K562 (cell line): ENCODE measurements around the gene HIPK2. TPM values are rescaled to one million over a fixed set of nuclear protein-coding genes. Genes with fewer than 3 reads are reported as not detected.

Source experiments
- ATAC-seq: fragments of 200-7000 bp; cut with Tn5 transposase; 3 replicates; pipeline ENCODE4 v1.9.1; 2020; ENCODE audit warnings: moderate library complexity
- BruUV-seq: library from RNA; stranded (reverse); fragments of 400-500 nt; replicated peaks from 2 replicates; lab custom pipeline; 2021; lab: Mats Ljungman, UMichigan
- CTCF ChIA-PET: fragments of 300-600 bp; formaldehyde crosslinking; extraction: SDS; loops from one replicate; lab custom pipeline; 2021; ENCODE audit warnings: low intra/inter-chr PET ratio; lab: Yijun Ruan, JAX
- POLR2A ChIA-PET: fragments of 300-600, 350-650 bp; sonication (Branson Sonifier 250); formaldehyde crosslinking; extraction: SDS; loops from one replicate; lab custom pipeline; 2021; ENCODE audit warnings: antibody characterized with exemption, inconsistent platforms; lab: Yijun Ruan, JAX
- DNase-seq, 4 experiments: peaks; one replicate each; pipeline versions ENCODE4 v3.0.0 to v3.0.0-alpha.2; 2011 to 2018; ENCODE audit warnings: low spot score in 3 of 4, mixed read lengths in 3 of 4; ENCODE audit errors: extremely low read depth in 1 of 4
- FAIRE-seq: peaks from 2 replicates; lab custom pipeline; 2011; peaks lifted over from hg19 to GRCh38; lab: Jason Lieb, UNC
- H2AFZ ChIP-seq: 2 replicates; pipeline ENCODE4 v1.6.0; 2011; ENCODE audit warnings: low read depth, low read length, control low read depth, inconsistent platforms
- H3K27ac ChIP-seq: fragments of 200-600 bp; 3 replicates; pipeline ENCODE4 v1.8.0; 2011; ENCODE audit warnings: low read depth, mild to moderate bottlenecking, control low read depth, inconsistent platforms, low read length, moderate library complexity, mixed read lengths; ENCODE audit errors: extremely low read depth
- H3K27me3 ChIP-seq, 2 experiments: fragments of 300-600 bp in 1 of 2; 2 replicates in 1 of 2; 3 replicates in 1 of 2; pipeline versions ENCODE4 v1.6.0 to v1.8.0; 2011; ENCODE audit warnings: inconsistent platforms in 2 of 2, low read length in 2 of 2, mild to moderate bottlenecking in 1 of 2, mixed read lengths in 1 of 2, moderate library complexity in 1 of 2; ENCODE audit not compliant: control insufficient read depth in 2 of 2, insufficient read depth in 2 of 2
- H3K36me3 ChIP-seq: fragments of 300-600 bp; 3 replicates; pipeline ENCODE4 v1.8.0; 2011; ENCODE audit warnings: mild to moderate bottlenecking, low read length, inconsistent platforms; ENCODE audit not compliant: control insufficient read depth, insufficient read depth
- H3K4me1 ChIP-seq, 2 experiments: fragments of 200-600 bp in 1 of 2; replicated peaks in 1 of 2; 2 replicates in 1 of 2; 3 replicates in 1 of 2; pipeline versions ENCODE4 v1.5.1 to v1.8.0; 2011; ENCODE audit warnings: inconsistent platforms in 2 of 2, low read length in 2 of 2, mild to moderate bottlenecking in 1 of 2, mixed read lengths in 1 of 2, moderate library complexity in 1 of 2; ENCODE audit not compliant: control insufficient read depth in 2 of 2, insufficient read depth in 2 of 2
- H3K4me2 ChIP-seq: 2 replicates; pipeline ENCODE4 v1.6.1; 2011; ENCODE audit warnings: low read length, control low read depth, inconsistent platforms, mixed read lengths; ENCODE audit not compliant: insufficient read depth
- H3K4me3 ChIP-seq: fragments of 200-600 bp; sonication (generic), shearing (Covaris generic); 2 replicates; pipeline ENCODE4 v1.5.1; 2016; ENCODE audit warnings: control low read depth, inconsistent platforms
- H3K79me2 ChIP-seq: fragments of 200-600 bp; 3 replicates; pipeline ENCODE4 v1.8.0; 2011; ENCODE audit warnings: low read length, inconsistent platforms; ENCODE audit not compliant: control insufficient read depth, insufficient read depth
- H3K9ac ChIP-seq, 2 experiments: 2 replicates each; pipeline versions ENCODE4 v1.6.0 to v1.6.1; 2011; ENCODE audit warnings: low read depth in 2 of 2, low read length in 2 of 2, control low read depth in 1 of 2, inconsistent platforms in 1 of 2, mild to moderate bottlenecking in 1 of 2, mixed read lengths in 1 of 2; ENCODE audit not compliant: insufficient read depth in 1 of 2
- H3K9me1 ChIP-seq: one replicate; pipeline ENCODE4 v1.6.0; 2011; ENCODE audit warnings: inconsistent platforms, mild to moderate bottlenecking, low read length, moderate library complexity; ENCODE audit not compliant: control insufficient read depth, insufficient read depth
- H3K9me3 ChIP-seq: replicated peaks from 2 replicates; pipeline ENCODE4 v1.5.1; 2011; ENCODE audit warnings: low read depth, low read length, inconsistent platforms; ENCODE audit not compliant: control insufficient read depth, insufficient read depth
- H4K20me1 ChIP-seq: replicated peaks from 2 replicates; pipeline ENCODE4 v1.6.1; 2011; ENCODE audit warnings: low read length, inconsistent platforms, mixed read lengths; ENCODE audit not compliant: control insufficient read depth, insufficient read depth
- C11orf30 ChIP-seq: fragments of 450-650 bp; IDR thresholded peaks from 2 replicates; pipeline ENCODE4 v1.6.1; 2016; ENCODE audit warnings: low read depth, mild to moderate bottlenecking
- CEBPG ChIP-seq, 3 experiments: fragments of 200-800 bp in 1 of 3; sonication (Bioruptor generic) in 1 of 3; sonication (generic) in 1 of 3; formaldehyde crosslinking in 1 of 3; IDR thresholded peaks in 2 of 3; conservative IDR thresholded peaks in 1 of 3; 2 replicates each; pipeline versions ENCODE4 v1.6.1 to v1.8.0; 2016 to 2022; ENCODE audit warnings: missing compliant biosample characterization in 2 of 3, missing genetic modification characterization in 2 of 3, mild to moderate bottlenecking in 1 of 3, missing genetic modification reagents in 1 of 3
- GTF2F1 ChIP-seq: IDR thresholded peaks from 2 replicates; pipeline ENCODE4 v1.6.1; 2011; ENCODE audit warnings: low read depth, low read length, improper control_type of control experiment
- KHSRP ChIP-seq: fragments of 450-650 bp; IDR thresholded peaks from 2 replicates; pipeline ENCODE4 v1.6.1; 2017
- PCBP2 ChIP-seq: fragments of 200-400 bp; formaldehyde crosslinking; IDR thresholded peaks from 2 replicates; pipeline ENCODE4 v1.6.1; 2018; ENCODE audit warnings: low read length, low read depth, mild to moderate bottlenecking, moderate library complexity; ENCODE audit not compliant: poor library complexity, severe bottlenecking
- RAD51 ChIP-seq: fragments of 450-650 bp; IDR thresholded peaks from 2 replicates; pipeline ENCODE4 v1.7.1; 2016; ENCODE audit warnings: low read depth, mild to moderate bottlenecking, borderline replicate concordance
- SLC30A9 ChIP-seq: fragments of 250-450 bp; sonication (Bioruptor Pico); IDR thresholded peaks from 2 replicates; pipeline ENCODE4 v1.8.0; 2022; ENCODE audit warnings: mild to moderate bottlenecking, moderate library complexity
- SMARCB1 ChIP-seq: IDR thresholded peaks from 2 replicates; pipeline ENCODE4 v1.6.1; 2011; ENCODE audit warnings: improper control_type of control experiment, low read depth; ENCODE audit not compliant: insufficient read length
- SMC3 ChIP-seq: conservative IDR thresholded peaks from 2 replicates; pipeline ENCODE4 v1.6.1; 2011; ENCODE audit warnings: low read depth, low read length, improper control_type of control experiment; ENCODE audit not compliant: insufficient read depth
- STAG1 ChIP-seq: sonication (generic); formaldehyde crosslinking; IDR thresholded peaks from 2 replicates; pipeline ENCODE4 v1.5.0; 2020; ENCODE audit warnings: missing genetic modification reagents, borderline replicate concordance
- TAF15 ChIP-seq: fragments of 200-400 bp; formaldehyde crosslinking; IDR thresholded peaks from 2 replicates; pipeline ENCODE4 v1.6.1; 2017; ENCODE audit warnings: mild to moderate bottlenecking, low read depth, low read length, moderate library complexity
- THRAP3 ChIP-seq: fragments of 450-650 bp; IDR thresholded peaks from 2 replicates; pipeline ENCODE4 v1.6.1; 2016; ENCODE audit warnings: mild to moderate bottlenecking, inconsistent platforms, borderline replicate concordance
- ZNF668 ChIP-seq: fragments of 250-450 bp; sonication (Bioruptor Pico); IDR thresholded peaks from 2 replicates; pipeline ENCODE4 v1.8.0; 2022; ENCODE audit warnings: mild to moderate bottlenecking, inconsistent platforms
- WGBS: fragments of 100-300 bp; shearing (Covaris generic); methylation state at CpG from one replicate; pipeline ENCODE4 v1.1.6; 2016; ENCODE audit warnings: low coverage, mixed read lengths; ENCODE audit not compliant: insufficient coverage; ENCODE audit errors: missing lambda C conversion rate; 5-methylcytosine and 5-hydroxymethylcytosine counted together
- in situ Hi-C: fragments of 300-500 bp; cut with MboI; formaldehyde crosslinking; loops from 4 replicates; pipeline ENCODE4 v1.15.0; 2018; ENCODE audit warnings: inconsistent platforms, mixed read lengths
- intact Hi-C: fragments of 100-400 bp; cut with micrococcal nuclease; formaldehyde crosslinking; loops from 2 replicates; pipeline ENCODE4 v1.14.2; 2022
- polyA plus RNA-seq, 8 experiments: library from polyadenylated mRNA; depleted of rRNA in 4 of 8; stranded (reverse) in 5 of 8; unstranded in 3 of 8; fragments of >200 nt; fragmentation: Nextera tagmentation in 2 of 8; fragmentation: Illumina TruSeq in 1 of 8; extraction: Ambion mirVana in 2 of 8; extraction: Trizol in 1 of 8; gene quantifications; 2 replicates each; pipeline versions ENCODE4 v1.2.1 to v1.2.3, GENCODE V29; 2011 to 2014; ENCODE audit warnings: inconsistent platforms in 1 of 8, missing spikeins in 1 of 8
- total RNA-seq, 7 experiments: library from RNA; depleted of rRNA in 6 of 7; stranded (reverse); fragments of >200 nt in 6 of 7; fragmentation: Illumina TruSeq in 2 of 7; extraction: Trizol in 2 of 7; gene quantifications; 2 replicates each; pipeline versions ENCODE4 v1.2.1 to v1.2.3, GENCODE V29; 2011 to 2021; ENCODE audit warnings: low replicate concordance in 1 of 7
- TF ChIP-seq, protein P1 (sequence below): fragments of 450-650 bp; IDR thresholded peaks from 2 replicates; pipeline ENCODE4 v1.6.1; 2018; ENCODE audit warnings: mild to moderate bottlenecking, low read depth; ENCODE audit not compliant: partially characterized antibody
- TF ChIP-seq, protein P2 (sequence below), 3 experiments: fragments of 200-800 bp in 1 of 3; sonication (Bioruptor generic) in 1 of 3; sonication (generic) in 1 of 3; formaldehyde crosslinking in 1 of 3; IDR thresholded peaks; 2 replicates each; pipeline versions ENCODE4 v1.6.1 to v1.8.0; 2016 to 2022; ENCODE audit warnings: mild to moderate bottlenecking in 2 of 3, missing compliant biosample characterization in 2 of 3, missing genetic modification characterization in 2 of 3, missing genetic modification reagents in 1 of 3

HIPK2 gene
- total and polyA plus RNA-seq, 9 of the 15 experiments (the other 6 are each of a cell fraction or from before 2014, with no cell fraction given) = 0.69 to 19.8 (median 5.1) TPM

DNA sequence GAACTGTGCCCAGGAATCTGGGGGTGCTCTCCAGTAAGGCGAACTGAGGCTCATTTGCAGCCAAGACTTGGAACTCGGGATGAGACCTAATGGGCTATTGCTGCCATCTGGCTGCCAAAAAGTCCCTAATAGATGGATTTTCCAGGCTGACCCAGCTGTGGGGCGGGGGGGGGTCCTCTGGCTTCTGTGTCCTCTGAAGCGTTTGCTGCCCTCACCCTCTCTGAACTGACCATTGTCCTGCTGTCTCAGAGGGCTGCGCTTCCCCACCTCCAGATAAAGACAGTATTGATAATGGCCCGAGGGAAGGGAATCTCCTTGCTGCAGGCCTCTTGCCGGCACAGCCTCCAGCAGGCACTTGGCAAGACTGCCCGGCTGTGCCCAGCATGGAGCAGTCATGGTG lies 207.7 kb downstream of the HIPK2 start:
- ChIA-PET CTCF (interaction anchor here (0.6 to 3.4 kb wide), 8 partner anchors 64 to 554 kb away, joined by 3 to 20 read pairs (median 3); no protein-coding TSS in a partner anchor), POLR2A (interaction anchor here (1.0 kb wide), 1 partner anchor 12 kb away, joined by 3 read pairs; no protein-coding TSS in a partner anchor)
- H3K4me2 ChIP-seq = no peak overlapping the region
- FAIRE-seq (no peak), DNase-seq (peak in 1 of 4 experiments; percentile 24), ATAC-seq (no peak; the same call in 2 of the 3 replicates)
- peaks cover 0 to 15% of the 10 kb centered on the region in 2 experiments; a peak in 1 of 5 replicates for H3K27me3 ChIP-seq
- H3K9me3 ChIP-seq = no peaks in the 10 kb centered on the region
- in situ Hi-C loops (no loop called here), intact Hi-C loops (loop anchor here (2.0 kb wide), 1 partner anchor 69 kb away; no protein-coding TSS in a partner anchor)
- H3K9ac ChIP-seq = no peak overlapping the region
- 36% methylated on average over 8 of the region's 8 CpGs for WGBS
- H3K4me1 ChIP-seq = peaks cover 0 to 12% of the 10 kb centered on the region in 2 experiments; a peak in 2 of 5 replicates
- H3K9me1 ChIP-seq = no peaks in the 10 kb centered on the region
- no peak overlapping the region for H2AFZ ChIP-seq
- H3K4me3 ChIP-seq = no peak overlapping the region
- peaks cover 7% of the 10 kb centered on the region; the same call in 1 of the 3 replicates for H3K36me3 ChIP-seq
- H4K20me1 ChIP-seq = no peaks in the 10 kb centered on the region
- no peaks in the 10 kb centered on the region for H3K79me2 ChIP-seq
- BruUV-seq = no TSS peak
- H3K27ac ChIP-seq = no peak overlapping the region
- TF ChIP-seq THRAP3 (no peak), GTF2F1 (no peak), C11orf30 (no peak), PCBP2 (no peak), RAD51 (no peak), STAG1 (CRISPR knock-in tag) (peak; percentile 44; the same call in 1 of the 2 replicates), SLC30A9 (no peak), ZNF668 (no peak), KHSRP (no peak), SMC3 (0 out of 2 replicates have a peak, but pooled peaks have one; percentile 20), CEBPG (CRISPR knock-in tag; IDR thresholded peaks at IDR 0.05) (no peak), CEBPG (tag; conservative IDR thresholded peaks at IDR 0.05 in 1 of 2, IDR thresholded peaks at IDR 0.05 in 1 of 2) (no peak), TAF15 (no peak), SMARCB1 (no peak)
- TF ChIP-seq, protein P1, sequence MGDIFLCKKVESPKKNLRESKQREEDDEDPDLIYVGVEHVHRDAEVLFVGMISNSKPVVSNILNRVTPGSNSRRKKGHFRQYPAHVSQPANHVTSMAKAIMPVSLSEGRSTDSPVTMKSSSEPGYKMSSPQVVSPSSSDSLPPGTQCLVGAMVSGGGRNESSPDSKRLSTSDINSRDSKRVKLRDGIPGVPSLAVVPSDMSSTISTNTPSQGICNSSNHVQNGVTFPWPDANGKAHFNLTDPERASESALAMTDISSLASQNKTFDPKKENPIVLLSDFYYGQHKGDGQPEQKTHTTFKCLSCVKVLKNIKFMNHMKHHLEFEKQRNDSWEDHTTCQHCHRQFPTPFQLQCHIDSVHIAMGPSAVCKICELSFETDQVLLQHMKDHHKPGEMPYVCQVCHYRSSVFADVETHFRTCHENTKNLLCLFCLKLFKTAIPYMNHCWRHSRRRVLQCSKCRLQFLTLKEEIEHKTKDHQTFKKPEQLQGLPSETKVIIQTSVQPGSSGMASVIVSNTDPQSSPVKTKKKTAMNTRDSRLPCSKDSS = no peak
- TF ChIP-seq, protein P2, sequence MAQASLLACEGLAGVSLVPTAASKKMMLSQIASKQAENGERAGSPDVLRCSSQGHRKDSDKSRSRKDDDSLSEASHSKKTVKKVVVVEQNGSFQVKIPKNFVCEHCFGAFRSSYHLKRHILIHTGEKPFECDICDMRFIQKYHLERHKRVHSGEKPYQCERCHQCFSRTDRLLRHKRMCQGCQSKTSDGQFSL (CRISPR knock-in tag; IDR thresholded peaks at IDR 0.05) = 0 out of 2 replicates have a peak, but pooled peaks have one; percentile 54
- TF ChIP-seq, protein P2 (tag; IDR thresholded peaks at IDR 0.05) = peak in 1 of 2 experiments; percentile 54; a peak in 1 of 4 replicates
